Astrocyte (in vitro differentiated cells and primary cell): ENCODE results near the gene CELF1.

Source experiments
- EZH2 ChIP-seq: IDR thresholded peaks from 2 replicates; pipeline ENCODE4 v1.6.1; 2012; ENCODE audit warnings: mild to moderate bottlenecking, low read length, inconsistent platforms; ENCODE audit not compliant: insufficient read depth
- TF ChIP-seq, protein P1 (sequence below): IDR thresholded peaks from 2 replicates; pipeline ENCODE4 v1.5.1; 2011; ENCODE audit warnings: low read depth, mild to moderate bottlenecking, inconsistent platforms, low read length, moderate library complexity; ENCODE audit not compliant: insufficient read depth

DNA sequence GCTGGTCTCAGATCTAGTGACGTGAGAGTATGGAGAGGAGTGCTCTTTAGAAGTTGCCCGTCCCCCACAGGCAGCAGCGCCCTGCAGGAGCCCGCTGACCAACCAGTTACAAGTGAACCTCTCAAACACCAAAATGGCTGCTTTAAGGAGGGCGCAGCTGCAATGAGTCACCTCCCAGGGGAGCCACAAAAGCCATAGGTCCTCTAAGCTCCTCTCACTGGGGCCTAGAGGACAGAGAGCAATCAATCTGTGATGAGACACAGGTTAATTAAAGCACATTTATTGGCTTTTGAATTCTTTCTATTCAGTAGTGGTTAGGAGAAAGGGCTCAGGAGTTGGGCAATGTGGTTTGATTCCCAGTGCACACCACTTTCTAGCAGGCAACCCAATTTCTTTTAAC is 88.4 kb downstream of the CELF1 start:
- TF ChIP-seq EZH2, result no peak
- TF ChIP-seq, protein P1, sequence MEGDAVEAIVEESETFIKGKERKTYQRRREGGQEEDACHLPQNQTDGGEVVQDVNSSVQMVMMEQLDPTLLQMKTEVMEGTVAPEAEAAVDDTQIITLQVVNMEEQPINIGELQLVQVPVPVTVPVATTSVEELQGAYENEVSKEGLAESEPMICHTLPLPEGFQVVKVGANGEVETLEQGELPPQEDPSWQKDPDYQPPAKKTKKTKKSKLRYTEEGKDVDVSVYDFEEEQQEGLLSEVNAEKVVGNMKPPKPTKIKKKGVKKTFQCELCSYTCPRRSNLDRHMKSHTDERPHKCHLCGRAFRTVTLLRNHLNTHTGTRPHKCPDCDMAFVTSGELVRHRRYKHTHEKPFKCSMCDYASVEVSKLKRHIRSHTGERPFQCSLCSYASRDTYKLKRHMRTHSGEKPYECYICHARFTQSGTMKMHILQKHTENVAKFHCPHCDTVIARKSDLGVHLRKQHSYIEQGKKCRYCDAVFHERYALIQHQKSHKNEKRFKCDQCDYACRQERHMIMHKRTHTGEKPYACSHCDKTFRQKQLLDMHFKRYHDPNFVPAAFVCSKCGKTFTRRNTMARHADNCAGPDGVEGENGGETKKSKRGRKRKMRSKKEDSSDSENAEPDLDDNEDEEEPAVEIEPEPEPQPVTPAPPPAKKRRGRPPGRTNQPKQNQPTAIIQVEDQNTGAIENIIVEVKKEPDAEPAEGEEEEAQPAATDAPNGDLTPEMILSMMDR, result no peak
